WTC11 (cell line): ENCODE data around the gene DNM3. TPM values are rescaled to one million over a fixed set of nuclear protein-coding genes. Genes with fewer than 3 reads are reported as not detected.

Experiments used
- ATAC-seq: fragments of 200-7000 bp; cut with Tn5 transposase; 2 replicates; pipeline ENCODE4 v1.10.0; 2021; ENCODE audit warnings: mild to moderate bottlenecking, moderate library complexity
- CTCF ChIA-PET: fragments of 300-600 bp; sonication (Branson Sonifier 250); formaldehyde crosslinking; loops from one replicate; lab custom pipeline; 2021; ENCODE audit warnings: antibody characterized with exemption; lab: Charles Lee
- POLR2A ChIA-PET: fragments of 350-600 bp; sonication (Branson Sonifier 250); formaldehyde crosslinking; loops from one replicate; lab custom pipeline; 2021; ENCODE audit warnings: antibody characterized with exemption; lab: Charles Lee
- DNase-seq: peaks from one replicate; pipeline ENCODE4 v3.0.0; 2021; ENCODE audit warnings: low spot score
- H3K27ac Mint-ChIP-seq: 2 replicates; pipeline ENCODE4 v1.8.0; 2021; ENCODE audit warnings: mixed read lengths
- H3K27me3 Mint-ChIP-seq: 2 replicates; pipeline ENCODE4 v1.8.0; 2021; ENCODE audit warnings: low read depth, mild to moderate bottlenecking, moderate library complexity, mixed read lengths
- H3K36me3 Mint-ChIP-seq: 2 replicates; pipeline ENCODE4 v1.8.0; 2021; ENCODE audit warnings: mixed read lengths
- H3K4me1 Mint-ChIP-seq: 2 replicates; pipeline ENCODE4 v1.8.0; 2022; ENCODE audit warnings: mixed read lengths
- H3K4me3 Mint-ChIP-seq: 2 replicates; pipeline ENCODE4 v1.8.0; 2021; ENCODE audit warnings: mild to moderate bottlenecking, moderate library complexity, mixed read lengths
- H3K9me3 Mint-ChIP-seq: 2 replicates; pipeline ENCODE4 v1.8.0; 2021; ENCODE audit warnings: mixed read lengths
- AR ChIP-seq: fragments of 250-450 bp; sonication (Bioruptor Pico); IDR thresholded peaks from 2 replicates; pipeline ENCODE4 v1.9.0; 2021; ENCODE audit warnings: mild to moderate bottlenecking
- ARID4B ChIP-seq: sonication (generic); formaldehyde crosslinking; IDR thresholded peaks from 2 replicates; pipeline ENCODE4 v1.8.0; 2023; ENCODE audit warnings: missing genetic modification reagents, mild to moderate bottlenecking, borderline replicate concordance
- ATF2 ChIP-seq: sonication (generic); formaldehyde crosslinking; IDR thresholded peaks from 2 replicates; pipeline ENCODE4 v1.8.1; 2022; ENCODE audit warnings: low read depth, missing genetic modification reagents, borderline replicate concordance
- ATF3 ChIP-seq: sonication (generic); formaldehyde crosslinking; conservative IDR thresholded peaks from 2 replicates; pipeline ENCODE4 v1.8.1; 2022; ENCODE audit warnings: mild to moderate bottlenecking, missing genetic modification reagents
- FOXJ3 ChIP-seq: sonication (generic); formaldehyde crosslinking; IDR thresholded peaks from 2 replicates; pipeline ENCODE4 v1.9.0; 2021; ENCODE audit warnings: missing genetic modification reagents, mild to moderate bottlenecking, borderline replicate concordance
- IRF2 ChIP-seq: sonication (generic); formaldehyde crosslinking; IDR thresholded peaks from 2 replicates; pipeline ENCODE4 v1.8.0; 2022; ENCODE audit warnings: low read depth, missing genetic modification reagents, borderline replicate concordance
- JUN ChIP-seq: sonication (generic); formaldehyde crosslinking; IDR thresholded peaks from 2 replicates; pipeline ENCODE4 v1.8.0; 2023; ENCODE audit warnings: mild to moderate bottlenecking, missing genetic modification reagents
- NFATC4 ChIP-seq: fragments of 250-450 bp; sonication (Bioruptor Pico); IDR thresholded peaks from 2 replicates; pipeline ENCODE4 v1.9.0; 2021; ENCODE audit warnings: mild to moderate bottlenecking
- NR1H2 ChIP-seq: sonication (generic); formaldehyde crosslinking; IDR thresholded peaks from 2 replicates; pipeline ENCODE4 v1.9.0; 2021; ENCODE audit warnings: mild to moderate bottlenecking, moderate library complexity, missing genetic modification reagents
- OVOL2 ChIP-seq: fragments of 250-450 bp; sonication (Bioruptor Pico); IDR thresholded peaks from 2 replicates; pipeline ENCODE4 v1.9.0; 2021; ENCODE audit warnings: mild to moderate bottlenecking, borderline replicate concordance
- PRDM15 ChIP-seq: sonication (generic); formaldehyde crosslinking; IDR thresholded peaks from 2 replicates; pipeline ENCODE4 v1.8.0; 2022; ENCODE audit warnings: missing genetic modification reagents
- PRRX2 ChIP-seq: fragments of 250-450 bp; sonication (Bioruptor Pico); IDR thresholded peaks from 2 replicates; pipeline ENCODE4 v1.8.0; 2021; ENCODE audit warnings: mild to moderate bottlenecking
- RORB ChIP-seq: fragments of 250-450 bp; sonication (Bioruptor Pico); IDR thresholded peaks from 2 replicates; pipeline ENCODE4 v1.9.0; 2021; ENCODE audit warnings: mild to moderate bottlenecking
- TP53 ChIP-seq: sonication (generic); formaldehyde crosslinking; IDR thresholded peaks from 2 replicates; pipeline ENCODE4 v1.8.1; 2023; ENCODE audit warnings: mild to moderate bottlenecking, missing genetic modification reagents
- USF2 ChIP-seq: sonication (generic); formaldehyde crosslinking; IDR thresholded peaks from 2 replicates; pipeline ENCODE4 v1.8.1; 2023; ENCODE audit warnings: mild to moderate bottlenecking, missing genetic modification reagents, moderate library complexity
- ZBTB43 ChIP-seq: sonication (generic); formaldehyde crosslinking; IDR thresholded peaks from 2 replicates; pipeline ENCODE4 v1.8.1; 2023; ENCODE audit warnings: mild to moderate bottlenecking, missing genetic modification reagents
- ZNF532 ChIP-seq: fragments of 250-450 bp; sonication (Bioruptor Pico); IDR thresholded peaks from 2 replicates; pipeline ENCODE4 v1.9.0; 2021; ENCODE audit warnings: mild to moderate bottlenecking, borderline replicate concordance
- total RNA-seq: library from RNA; stranded (reverse); gene quantifications from 3 replicates; pipeline ENCODE4 v1.2.3, GENCODE V29; 2021

DNM3 gene
- total RNA-seq, 1 experiment from 2014 or later, result 1.9 TPM

- H3K36me3 Mint-ChIP-seq, result no peaks in the 10 kb centered on the region
- no peak for TF ChIP-seq NR1H2
- no peak for TF ChIP-seq ZNF532 (CRISPR knock-in tag)
- TF ChIP-seq USF2 (CRISPR knock-in tag), result no peak
- TF ChIP-seq RORB (CRISPR knock-in tag), result no peak
- no peak for TF ChIP-seq ZBTB43
- no peak for TF ChIP-seq ARID4B (CRISPR knock-in tag)
- no peak for TF ChIP-seq AR
- no peak for TF ChIP-seq JUN (CRISPR knock-in tag)
- TF ChIP-seq NFATC4, result no peak
- TF ChIP-seq PRDM15 (CRISPR knock-in tag), result no peak
- no peak for TF ChIP-seq ATF3
- TF ChIP-seq PRRX2, result no peak
- no peak for TF ChIP-seq OVOL2
- no peak for TF ChIP-seq TP53 (CRISPR knock-in tag)
- TF ChIP-seq IRF2 (CRISPR knock-in tag), result no peak
- no peak for TF ChIP-seq FOXJ3 (CRISPR knock-in tag)
- no peak for TF ChIP-seq ATF2
- no peak overlapping the region for H3K4me3 Mint-ChIP-seq
- ChIA-PET CTCF (no interaction called here), POLR2A (no interaction called here)
- peaks cover 3% of the 10 kb centered on the region for H3K4me1 Mint-ChIP-seq
- no peak overlapping the region for H3K27ac Mint-ChIP-seq
- ATAC-seq, result no peak
- H3K27me3 Mint-ChIP-seq, result no peaks in the 10 kb centered on the region
- no peak for DNase-seq
- H3K9me3 Mint-ChIP-seq, result peaks cover 7% of the 10 kb centered on the region
Observed at GRCh38 chr1:172120381-172120780, 279.1 kb downstream of the DNM3 start.
